ENCODE measurements around the gene KDM4C.
"Not testable (repeated sequence)": the region's sequence is repeated elsewhere in the genome, so short reads cannot be mapped to it uniquely, and the experiment has no call there.

Gene KDM4C

GRCh38 chr9:6941501-6941900 is 183.7 kb downstream of the KDM4C start:
- no peak for DNase-seq

- no peak for DNase-seq
Measured at GRCh38 chr9:6942406-6942805, 184.6 kb downstream of the KDM4C start.

GRCh38 chr9:6943293-6943692 is 185.5 kb downstream of the KDM4C start:
- DNase-seq = no peak

GRCh38 chr9:6944093-6944551 is 186.3 kb downstream of the KDM4C start:
- DNase-seq = no peak

- DNase-seq = no peak
Measured at GRCh38 chr9:6944896-6945295, 187.1 kb downstream of the KDM4C start.

- no peak for DNase-seq
Measured at GRCh38 chr9:6945816-6946215, 188.0 kb downstream of the KDM4C start.

GRCh38 chr9:6946583-6947166 is 188.9 kb downstream of the KDM4C start:
- no peak for DNase-seq

GRCh38 chr9:6948921-6949320 is 191.1 kb downstream of the KDM4C start:
- DNase-seq = not testable (repeated sequence)

GRCh38 chr9:6955251-6955921 is 197.6 kb downstream of the KDM4C start:
- no peak for DNase-seq

GRCh38 chr9:6956879-6957278 is 199.1 kb downstream of the KDM4C start:
- DNase-seq = no peak

GRCh38 chr9:6959270-6960000 is 201.7 kb downstream of the KDM4C start:
- no peak for DNase-seq

- DNase-seq = no peak
Measured at GRCh38 chr9:6960777-6961176, 203.0 kb downstream of the KDM4C start.

GRCh38 chr9:6961845-6962522 is 204.2 kb downstream of the KDM4C start:
- no peak for DNase-seq

GRCh38 chr9:6965566-6965965 is 207.8 kb downstream of the KDM4C start:
- no peak for DNase-seq

GRCh38 chr9:6968271-6968670 is 210.5 kb downstream of the KDM4C start:
- no peak for DNase-seq

GRCh38 chr9:6969805-6970204 is 212.0 kb downstream of the KDM4C start:
- no peak for DNase-seq

GRCh38 chr9:6973089-6973488 is 215.3 kb downstream of the KDM4C start:
- no peak for DNase-seq

- no peak for DNase-seq
Measured at GRCh38 chr9:6973762-6974161, 216.0 kb downstream of the KDM4C start.

- no peak for DNase-seq
Measured at GRCh38 chr9:6975198-6975597, 217.4 kb downstream of the KDM4C start.

- DNase-seq = no peak
Measured at GRCh38 chr9:6977761-6978160, 220.0 kb downstream of the KDM4C start.

GRCh38 chr9:6978591-6978990 is 220.8 kb downstream of the KDM4C start:
- no peak for DNase-seq

- DNase-seq = no peak
Measured at GRCh38 chr9:6984941-6985578, 227.3 kb downstream of the KDM4C start.

Data from activated CD4-positive, alpha-beta T cell treated with anti-CD3 and anti-CD28 coated beads, Interleukin-2, amount 50 U/mL, for 1 hour (primary cell).